ENCODE measurements around the gene FGR. TPM values are rescaled to one million over a fixed set of nuclear protein-coding genes. Genes with fewer than 3 reads are reported as not detected.

FGR gene
- total and polyA plus RNA-seq, 2 of the 13 experiments (the other 11 are each of a cell fraction or from before 2014, with no cell fraction given), result not detected

DNA sequence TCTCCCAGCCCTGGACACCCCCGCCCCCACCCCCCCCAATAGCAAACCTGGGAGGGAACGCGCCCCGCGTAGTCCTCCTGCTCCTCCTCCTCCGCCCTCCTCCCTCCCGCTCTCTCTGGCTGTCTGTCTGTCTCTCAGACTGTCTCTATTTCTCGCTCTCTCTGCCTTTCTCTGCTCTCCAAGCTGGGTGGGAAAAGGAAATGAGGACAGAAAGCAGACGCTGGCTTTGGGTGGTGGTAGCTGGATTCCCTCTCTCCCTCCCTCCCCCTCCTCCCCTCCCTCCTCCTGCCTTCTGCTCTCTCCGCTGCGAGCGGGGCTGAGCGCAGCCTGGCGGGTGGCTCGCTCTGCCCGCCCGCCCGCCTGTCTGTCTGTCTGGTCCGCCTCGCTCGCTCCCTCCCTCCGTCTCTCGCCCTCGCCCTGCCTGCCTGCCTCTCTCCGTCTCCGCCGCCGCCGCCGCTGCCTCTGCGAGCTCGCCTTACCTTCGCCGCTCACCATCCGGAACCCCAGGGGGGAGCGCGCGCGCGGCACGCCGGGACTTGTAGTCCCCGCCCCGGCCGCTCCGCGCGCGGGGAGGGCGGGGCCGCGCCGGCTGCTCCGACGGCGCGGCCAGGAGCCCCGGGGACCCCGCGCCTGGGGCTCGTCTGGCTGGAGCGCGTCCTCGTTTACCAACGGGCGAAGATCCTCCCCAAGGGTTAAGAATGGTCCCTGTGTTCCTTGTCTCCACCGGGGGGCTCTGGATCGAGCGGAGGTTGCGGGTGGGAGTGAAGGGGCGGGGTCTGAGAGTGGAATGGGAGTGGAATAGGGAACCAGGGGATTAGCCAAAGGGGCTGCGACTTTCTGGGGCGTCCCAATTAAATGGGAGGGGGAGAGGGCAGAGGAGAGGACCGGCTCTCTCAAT lies 31.1 kb downstream of the FGR start, which contains the start of gene AHDC1 (continued):
- TF ChIP-seq, protein P1, sequence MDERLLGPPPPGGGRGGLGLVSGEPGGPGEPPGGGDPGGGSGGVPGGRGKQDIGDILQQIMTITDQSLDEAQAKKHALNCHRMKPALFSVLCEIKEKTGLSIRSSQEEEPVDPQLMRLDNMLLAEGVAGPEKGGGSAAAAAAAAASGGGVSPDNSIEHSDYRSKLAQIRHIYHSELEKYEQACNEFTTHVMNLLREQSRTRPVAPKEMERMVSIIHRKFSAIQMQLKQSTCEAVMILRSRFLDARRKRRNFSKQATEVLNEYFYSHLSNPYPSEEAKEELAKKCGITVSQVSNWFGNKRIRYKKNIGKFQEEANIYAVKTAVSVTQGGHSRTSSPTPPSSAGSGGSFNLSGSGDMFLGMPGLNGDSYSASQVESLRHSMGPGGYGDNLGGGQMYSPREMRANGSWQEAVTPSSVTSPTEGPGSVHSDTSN (CRISPR knock-in tag; IDR thresholded peaks at IDR 0.05), result no peak
- no peak for TF ChIP-seq TCF7 (IDR thresholded peaks at IDR 0.05; ENCODE audit: low read depth)
- no peak for TF ChIP-seq KAT8 (CRISPR knock-in tag; IDR thresholded peaks at IDR 0.05)
- TF ChIP-seq BCL6 (CRISPR knock-in tag; IDR thresholded peaks at IDR 0.05), result peak; percentile 41; the same call in 1 of the 2 replicates
- TF ChIP-seq, protein P2, sequence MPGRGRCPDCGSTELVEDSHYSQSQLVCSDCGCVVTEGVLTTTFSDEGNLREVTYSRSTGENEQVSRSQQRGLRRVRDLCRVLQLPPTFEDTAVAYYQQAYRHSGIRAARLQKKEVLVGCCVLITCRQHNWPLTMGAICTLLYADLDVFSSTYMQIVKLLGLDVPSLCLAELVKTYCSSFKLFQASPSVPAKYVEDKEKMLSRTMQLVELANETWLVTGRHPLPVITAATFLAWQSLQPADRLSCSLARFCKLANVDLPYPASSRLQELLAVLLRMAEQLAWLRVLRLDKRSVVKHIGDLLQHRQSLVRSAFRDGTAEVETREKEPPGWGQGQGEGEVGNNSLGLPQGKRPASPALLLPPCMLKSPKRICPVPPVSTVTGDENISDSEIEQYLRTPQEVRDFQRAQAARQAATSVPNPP (CRISPR knock-in tag; IDR thresholded peaks at IDR 0.05), result no peak
- TF ChIP-seq, protein P3, sequence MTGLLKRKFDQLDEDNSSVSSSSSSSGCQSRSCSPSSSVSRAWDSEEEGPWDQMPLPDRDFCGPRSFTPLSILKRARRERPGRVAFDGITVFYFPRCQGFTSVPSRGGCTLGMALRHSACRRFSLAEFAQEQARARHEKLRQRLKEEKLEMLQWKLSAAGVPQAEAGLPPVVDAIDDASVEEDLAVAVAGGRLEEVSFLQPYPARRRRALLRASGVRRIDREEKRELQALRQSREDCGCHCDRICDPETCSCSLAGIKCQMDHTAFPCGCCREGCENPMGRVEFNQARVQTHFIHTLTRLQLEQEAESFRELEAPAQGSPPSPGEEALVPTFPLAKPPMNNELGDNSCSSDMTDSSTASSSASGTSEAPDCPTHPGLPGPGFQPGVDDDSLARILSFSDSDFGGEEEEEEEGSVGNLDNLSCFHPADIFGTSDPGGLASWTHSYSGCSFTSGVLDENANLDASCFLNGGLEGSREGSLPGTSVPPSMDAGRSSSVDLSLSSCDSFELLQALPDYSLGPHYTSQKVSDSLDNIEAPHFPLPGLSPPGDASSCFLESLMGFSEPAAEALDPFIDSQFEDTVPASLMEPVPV (CRISPR knock-in tag; IDR thresholded peaks at IDR 0.05), result no peak
- no peak for TF ChIP-seq ZNF552 (CRISPR knock-in tag; IDR thresholded peaks at IDR 0.05; ENCODE audit: borderline replicate concordance)
- 0 out of 2 replicates have a peak, but pooled peaks have one; percentile 13 for TF ChIP-seq ZNF709 (CRISPR knock-in tag; IDR thresholded peaks at IDR 0.05)
- no peak for TF ChIP-seq ZNF468 (CRISPR knock-in tag; IDR thresholded peaks at IDR 0.05)
- peak; percentile 57; the same call in 1 of the 2 replicates for TF ChIP-seq SUZ12 (IDR thresholded peaks at IDR 0.05; ENCODE audit: low read depth, low read length)
- TF ChIP-seq FOXA3 (CRISPR knock-in tag; IDR thresholded peaks at IDR 0.05), result 0 out of 2 replicates have a peak, but pooled peaks have one; percentile 18
- no peak for TF ChIP-seq ZFAT (CRISPR knock-in tag; conservative IDR thresholded peaks at IDR 0.05)
- TF ChIP-seq RXRA (CRISPR knock-in tag; IDR thresholded peaks at IDR 0.05), result no peak
- peak; percentile 72 for TF ChIP-seq RBFOX2 (IDR thresholded peaks at IDR 0.05; ENCODE audit: low read depth, low read length)
- TF ChIP-seq, protein P4, sequence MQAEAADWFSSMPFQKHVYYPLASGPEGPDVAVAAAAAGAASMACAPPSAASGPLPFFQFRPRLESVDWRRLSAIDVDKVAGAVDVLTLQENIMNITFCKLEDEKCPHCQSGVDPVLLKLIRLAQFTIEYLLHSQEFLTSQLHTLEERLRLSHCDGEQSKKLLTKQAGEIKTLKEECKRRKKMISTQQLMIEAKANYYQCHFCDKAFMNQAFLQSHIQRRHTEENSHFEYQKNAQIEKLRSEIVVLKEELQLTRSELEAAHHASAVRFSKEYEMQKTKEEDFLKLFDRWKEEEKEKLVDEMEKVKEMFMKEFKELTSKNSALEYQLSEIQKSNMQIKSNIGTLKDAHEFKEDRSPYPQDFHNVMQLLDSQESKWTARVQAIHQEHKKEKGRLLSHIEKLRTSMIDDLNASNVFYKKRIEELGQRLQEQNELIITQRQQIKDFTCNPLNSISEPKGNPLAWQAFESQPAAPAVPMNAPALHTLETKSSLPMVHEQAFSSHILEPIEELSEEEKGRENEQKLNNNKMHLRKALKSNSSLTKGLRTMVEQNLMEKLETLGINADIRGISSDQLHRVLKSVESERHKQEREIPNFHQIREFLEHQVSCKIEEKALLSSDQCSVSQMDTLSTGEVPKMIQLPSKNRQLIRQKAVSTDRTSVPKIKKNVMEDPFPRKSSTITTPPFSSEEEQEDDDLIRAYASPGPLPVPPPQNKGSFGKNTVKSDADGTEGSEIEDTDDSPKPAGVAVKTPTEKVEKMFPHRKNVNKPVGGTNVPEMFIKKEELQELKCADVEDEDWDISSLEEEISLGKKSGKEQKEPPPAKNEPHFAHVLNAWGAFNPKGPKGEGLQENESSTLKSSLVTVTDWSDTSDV (CRISPR knock-in tag; IDR thresholded peaks at IDR 0.05), result 0 out of 2 replicates have a peak, but pooled peaks have one; percentile 30
- TF ChIP-seq MTF1 (CRISPR knock-in tag; IDR thresholded peaks at IDR 0.05), result no peak
